Adipocyte (in vitro differentiated cells): Measurements from ENCODE around the gene FILIP1.

ENCODE experiments used
- DNase-seq: peaks from one replicate; pipeline ENCODE4 v3.0.0-alpha.2; 2015; ENCODE audit warnings: low read depth
- H3K27me3 ChIP-seq: replicated peaks from 2 replicates; pipeline ENCODE4 v1.7.0; 2013; ENCODE audit warnings: mild to moderate bottlenecking, low read length, moderate library complexity; ENCODE audit not compliant: control insufficient read depth, insufficient read depth
- H3K36me3 ChIP-seq: 2 replicates; pipeline ENCODE4 v1.7.0; 2013; ENCODE audit warnings: low read length, mild to moderate bottlenecking, moderate library complexity; ENCODE audit not compliant: control insufficient read depth, insufficient read depth, severe bottlenecking
- H3K4me1 ChIP-seq: 2 replicates; pipeline ENCODE4 v1.7.0; 2013; ENCODE audit warnings: mild to moderate bottlenecking, low read length, moderate library complexity; ENCODE audit not compliant: control insufficient read depth, insufficient read depth
- H3K4me3 ChIP-seq: 2 replicates; pipeline ENCODE4 v1.7.0; 2013; ENCODE audit warnings: mild to moderate bottlenecking, low read length, moderate library complexity
- H3K9ac ChIP-seq: 2 replicates; pipeline ENCODE4 v1.7.0; 2013; ENCODE audit warnings: mild to moderate bottlenecking, low read length, moderate library complexity
- H3K9me3 ChIP-seq: 2 replicates; pipeline ENCODE4 v1.7.0; 2013; ENCODE audit warnings: mild to moderate bottlenecking, low read length, moderate library complexity; ENCODE audit not compliant: control insufficient read depth

FILIP1 gene

GRCh38 chr6:75492386-75493153, 1.0 kb downstream of the FILIP1 start:
- DNase-seq, result no peak
- Histone ChIP-seq H3K9me3 (no peaks in the 10 kb centered on the region), H3K27me3 (no peaks in the 10 kb centered on the region), H3K36me3 (no peaks in the 10 kb centered on the region), H3K9ac (peak overlapping the region; percentile 84), H3K4me1 (peaks cover 44% of the 10 kb centered on the region), H3K4me3 (peak overlapping the region; percentile 85)

- Histone ChIP-seq H3K9ac (no peak overlapping the region), H3K27me3 (no peaks in the 10 kb centered on the region), H3K4me3 (no peak overlapping the region), H3K4me1 (peaks cover 46% of the 10 kb centered on the region), H3K36me3 (no peaks in the 10 kb centered on the region), H3K9me3 (no peaks in the 10 kb centered on the region)
- DNase-seq, result no peak
Measured at GRCh38 chr6:75491291-75491690, 2.3 kb downstream of the FILIP1 start.

- no peaks in the 10 kb centered on the region for H3K9me3 ChIP-seq
- no peaks in the 10 kb centered on the region for H3K36me3 ChIP-seq
- no peak overlapping the region for H3K9ac ChIP-seq
- H3K4me1 ChIP-seq, result peaks cover 40% of the 10 kb centered on the region
- H3K27me3 ChIP-seq, result no peaks in the 10 kb centered on the region
- H3K4me3 ChIP-seq, result no peak overlapping the region
- no peak for DNase-seq
Measured at GRCh38 chr6:75490706-75491105, 2.9 kb downstream of the FILIP1 start.

- DNase-seq, result peak; percentile 59
- Histone ChIP-seq H3K4me1 (peaks cover 35% of the 10 kb centered on the region), H3K36me3 (no peaks in the 10 kb centered on the region), H3K9ac (peak overlapping the region; percentile 17), H3K27me3 (no peaks in the 10 kb centered on the region), H3K9me3 (no peaks in the 10 kb centered on the region), H3K4me3 (no peak overlapping the region)
Measured at GRCh38 chr6:75489025-75489424, 4.6 kb downstream of the FILIP1 start.

GRCh38 chr6:75488033-75488432, 5.6 kb downstream of the FILIP1 start:
- peak; percentile 71 for DNase-seq
- H3K9me3 ChIP-seq, result no peaks in the 10 kb centered on the region

GRCh38 chr6:75486850-75487518, 6.6 kb downstream of the FILIP1 start:
- Histone ChIP-seq H3K27me3 (no peaks in the 10 kb centered on the region), H3K4me3 (no peak overlapping the region), H3K36me3 (no peaks in the 10 kb centered on the region)

More at GRCh38 chr6:75488033-75488432, 5.6 kb downstream of the FILIP1 start:
- Histone ChIP-seq H3K4me3 (no peak overlapping the region), H3K4me1 (peaks cover 26% of the 10 kb centered on the region), H3K9ac (peak overlapping the region; percentile 9), H3K27me3 (no peaks in the 10 kb centered on the region), H3K36me3 (no peaks in the 10 kb centered on the region)

GRCh38 chr6:75484535-75484934, 9.1 kb downstream of the FILIP1 start:
- Histone ChIP-seq H3K4me3 (no peak overlapping the region), H3K36me3 (no peaks in the 10 kb centered on the region), H3K4me1 (peaks cover 43% of the 10 kb centered on the region), H3K9ac (no peak overlapping the region), H3K27me3 (no peaks in the 10 kb centered on the region), H3K9me3 (no peaks in the 10 kb centered on the region)
- DNase-seq, result no peak

More at GRCh38 chr6:75486850-75487518, 6.6 kb downstream of the FILIP1 start:
- peaks cover 26% of the 10 kb centered on the region for H3K4me1 ChIP-seq
- DNase-seq, result no peak
- no peak overlapping the region for H3K9ac ChIP-seq
- no peaks in the 10 kb centered on the region for H3K9me3 ChIP-seq

- Histone ChIP-seq H3K4me1 (peaks cover 33% of the 10 kb centered on the region), H3K36me3 (no peaks in the 10 kb centered on the region), H3K9me3 (no peaks in the 10 kb centered on the region), H3K27me3 (no peaks in the 10 kb centered on the region), H3K9ac (no peak overlapping the region), H3K4me3 (no peak overlapping the region)
- DNase-seq, result no peak
Measured at GRCh38 chr6:75483136-75483952, 10.3 kb downstream of the FILIP1 start.

- H3K4me3 ChIP-seq, result no peak overlapping the region
- peak; percentile 16 for DNase-seq
- no peaks in the 10 kb centered on the region for H3K36me3 ChIP-seq
- H3K27me3 ChIP-seq, result no peaks in the 10 kb centered on the region
- H3K4me1 ChIP-seq, result peaks cover 24% of the 10 kb centered on the region
- no peaks in the 10 kb centered on the region for H3K9me3 ChIP-seq
- no peak overlapping the region for H3K9ac ChIP-seq
Measured at GRCh38 chr6:75481936-75482593, 11.5 kb downstream of the FILIP1 start.

- no peak for DNase-seq
- Histone ChIP-seq H3K36me3 (no peaks in the 10 kb centered on the region), H3K27me3 (no peaks in the 10 kb centered on the region), H3K4me3 (no peak overlapping the region), H3K4me1 (peaks cover 24% of the 10 kb centered on the region), H3K9ac (no peak overlapping the region), H3K9me3 (no peaks in the 10 kb centered on the region)
Measured at GRCh38 chr6:75481394-75481793, 12.2 kb downstream of the FILIP1 start.

GRCh38 chr6:75480425-75480824, 13.2 kb downstream of the FILIP1 start:
- H3K27me3 ChIP-seq, result no peaks in the 10 kb centered on the region
- H3K36me3 ChIP-seq, result no peaks in the 10 kb centered on the region
- H3K4me3 ChIP-seq, result no peak overlapping the region
- no peak overlapping the region for H3K9ac ChIP-seq
- no peaks in the 10 kb centered on the region for H3K9me3 ChIP-seq
- DNase-seq, result no peak
- H3K4me1 ChIP-seq, result peaks cover 24% of the 10 kb centered on the region
